ENCODE data around the gene INSR. TPM values are rescaled to one million over a fixed set of nuclear protein-coding genes. Genes with fewer than 3 reads are reported as not detected.

The INSR gene
- total and polyA plus RNA-seq, 2 donors (not counting 3 experiments of a cell fraction or from before 2014, with no cell fraction given): 4.9 to 19.5 TPM

DNA sequence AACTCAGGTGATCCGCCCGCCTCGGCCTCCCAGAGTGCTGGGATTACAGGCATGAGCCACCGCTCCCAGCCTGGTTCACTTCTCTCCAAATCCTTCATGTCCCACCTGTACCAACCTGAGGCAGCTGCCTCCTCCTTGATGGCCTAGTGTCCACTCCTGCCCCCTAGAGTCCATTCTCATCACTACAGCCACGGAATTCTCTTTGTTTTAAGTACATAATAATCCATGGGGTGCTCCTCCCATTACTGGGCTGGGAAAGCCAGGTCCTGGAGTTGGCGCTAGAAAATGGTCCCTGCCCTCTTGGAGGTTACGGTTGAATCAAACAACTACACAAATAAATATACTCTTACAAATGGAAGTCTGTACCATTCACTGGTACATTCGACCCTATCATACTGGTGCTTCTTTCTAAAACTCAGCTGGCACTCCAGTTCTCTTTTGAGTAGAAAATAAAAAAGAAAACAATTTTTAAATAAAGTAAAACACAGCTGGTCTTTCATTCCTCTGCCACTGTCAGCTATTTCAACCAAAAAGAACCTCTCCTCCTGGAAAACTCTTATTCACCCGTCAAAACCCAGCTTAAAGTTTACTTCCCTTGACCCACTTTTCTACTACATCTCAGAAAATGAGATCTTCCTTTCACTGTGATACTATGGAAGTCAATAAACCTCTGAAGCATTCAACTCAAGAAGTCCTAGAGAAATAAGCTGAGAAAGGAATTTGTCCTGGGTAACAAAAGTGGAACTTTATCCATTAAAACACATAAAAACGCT lies 32.1 kb upstream of the INSR start:
- TF ChIP-seq, protein P1, sequence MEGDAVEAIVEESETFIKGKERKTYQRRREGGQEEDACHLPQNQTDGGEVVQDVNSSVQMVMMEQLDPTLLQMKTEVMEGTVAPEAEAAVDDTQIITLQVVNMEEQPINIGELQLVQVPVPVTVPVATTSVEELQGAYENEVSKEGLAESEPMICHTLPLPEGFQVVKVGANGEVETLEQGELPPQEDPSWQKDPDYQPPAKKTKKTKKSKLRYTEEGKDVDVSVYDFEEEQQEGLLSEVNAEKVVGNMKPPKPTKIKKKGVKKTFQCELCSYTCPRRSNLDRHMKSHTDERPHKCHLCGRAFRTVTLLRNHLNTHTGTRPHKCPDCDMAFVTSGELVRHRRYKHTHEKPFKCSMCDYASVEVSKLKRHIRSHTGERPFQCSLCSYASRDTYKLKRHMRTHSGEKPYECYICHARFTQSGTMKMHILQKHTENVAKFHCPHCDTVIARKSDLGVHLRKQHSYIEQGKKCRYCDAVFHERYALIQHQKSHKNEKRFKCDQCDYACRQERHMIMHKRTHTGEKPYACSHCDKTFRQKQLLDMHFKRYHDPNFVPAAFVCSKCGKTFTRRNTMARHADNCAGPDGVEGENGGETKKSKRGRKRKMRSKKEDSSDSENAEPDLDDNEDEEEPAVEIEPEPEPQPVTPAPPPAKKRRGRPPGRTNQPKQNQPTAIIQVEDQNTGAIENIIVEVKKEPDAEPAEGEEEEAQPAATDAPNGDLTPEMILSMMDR (IDR thresholded peaks at IDR 0.05; ENCODE audit: extremely low read depth in 1 of 2, insufficient read depth in 1 of 2, low read depth in 1 of 2, low read length in 2 of 2): peak; percentile 25 to 30
- TF ChIP-seq JUN (IDR thresholded peaks at IDR 0.05; ENCODE audit: borderline replicate concordance, insufficient read depth, insufficient read length, low read depth): no peak
- Histone ChIP-seq H3K79me2 (ENCODE audit: control insufficient read depth, insufficient read depth, low read length) (no peaks in the 10 kb centered on the region), H3K9me3 (replicated peaks; ENCODE audit: control insufficient read depth, insufficient read depth, low read length) (no peaks in the 10 kb centered on the region), H2AFZ (ENCODE audit: low read depth, low read length) (no peak overlapping the region), H4K20me1 (replicated peaks; ENCODE audit: control insufficient read depth, extremely low read depth, insufficient read depth, low read length) (no peaks in the 10 kb centered on the region), H3K36me3 (ENCODE audit: control insufficient read depth in 2 of 2, extremely low read depth in 1 of 2, insufficient read depth in 2 of 2, low read length in 2 of 2) (no peaks in the 10 kb centered on the region), H3K27ac (ENCODE audit: insufficient read depth, low read depth, low read length) (no peak overlapping the region), H3K4me3 (replicated peaks in 1 of 3; ENCODE audit: insufficient read depth in 1 of 3, low read depth in 1 of 3, low read length in 3 of 3) (no peak overlapping the region), H3K4me1 (ENCODE audit: control insufficient read depth, extremely low read depth, insufficient read depth, low read length) (no peaks in the 10 kb centered on the region), H3K9ac (replicated peaks; ENCODE audit: extremely low read depth, insufficient read depth, low read length) (no peak overlapping the region), H3K4me2 (ENCODE audit: insufficient read depth, low read length) (no peak overlapping the region), H3K27me3 (ENCODE audit: control insufficient read depth in 2 of 2, insufficient read depth in 2 of 2, low read length in 2 of 2) (no peaks in the 10 kb centered on the region), H3K9me1 (replicated peaks; ENCODE audit: control insufficient read depth, extremely low read depth, insufficient read depth, low read length) (no peaks in the 10 kb centered on the region)
- BruUV-seq (replicated peaks): no TSS peak
- ChIA-PET CTCF (interaction anchor here (1.0 to 2.5 kb wide), 7 partner anchors 9 to 224 kb away, joined by 3 to 18 read pairs (median 4); partner anchors contain the start of gene INSR), POLR2A (interaction anchor here (0.6 kb wide), 1 partner anchor 141 kb away, joined by 6 read pairs; no protein-coding TSS in a partner anchor)
- FAIRE-seq (no peak), DNase-seq (ENCODE audit: low read depth, low spot score) (peak; percentile 22)
- dilution Hi-C loops (cut with MboI; ENCODE audit: extremely low pct_ligation_motif_present, low sequenced_read_pairs): no loop called here
- intact Hi-C loops (cut with micrococcal nuclease): no loop called here

DNA sequence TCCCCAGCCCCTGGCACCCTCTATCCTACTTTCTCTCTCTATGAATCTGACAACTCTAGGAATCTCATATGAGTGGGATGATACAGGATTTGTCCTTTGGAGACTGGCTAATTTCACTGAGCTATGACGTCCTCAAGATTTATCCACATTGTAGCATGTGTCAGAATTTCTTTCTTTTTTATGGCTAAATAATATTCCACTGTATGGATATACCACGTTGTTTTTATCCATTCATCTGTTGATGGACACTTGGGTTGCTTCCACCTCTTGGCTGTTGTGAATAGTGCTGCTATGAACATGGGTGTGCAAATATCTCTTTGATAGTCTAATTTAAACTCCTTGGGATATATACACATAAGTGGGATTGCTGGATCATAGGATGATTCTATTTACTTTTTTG lies 24.0 kb upstream of the INSR start:
- Histone ChIP-seq H3K9me3 (replicated peaks; ENCODE audit: control insufficient read depth, insufficient read depth, low read length) (no peaks in the 10 kb centered on the region), H3K79me2 (ENCODE audit: control insufficient read depth, insufficient read depth, low read length) (no peaks in the 10 kb centered on the region), H3K4me3 (replicated peaks in 1 of 3; ENCODE audit: insufficient read depth in 1 of 3, low read depth in 1 of 3, low read length in 3 of 3) (no peak overlapping the region), H3K9ac (replicated peaks; ENCODE audit: extremely low read depth, insufficient read depth, low read length) (no peak overlapping the region), H3K27me3 (ENCODE audit: control insufficient read depth in 2 of 2, insufficient read depth in 2 of 2, low read length in 2 of 2) (no peaks in the 10 kb centered on the region), H3K4me2 (ENCODE audit: insufficient read depth, low read length) (no peak overlapping the region), H3K27ac (ENCODE audit: insufficient read depth, low read depth, low read length) (no peak overlapping the region), H2AFZ (ENCODE audit: low read depth, low read length) (no peak overlapping the region), H3K9me1 (replicated peaks; ENCODE audit: control insufficient read depth, extremely low read depth, insufficient read depth, low read length) (no peaks in the 10 kb centered on the region), H4K20me1 (replicated peaks; ENCODE audit: control insufficient read depth, extremely low read depth, insufficient read depth, low read length) (no peaks in the 10 kb centered on the region), H3K4me1 (ENCODE audit: control insufficient read depth, extremely low read depth, insufficient read depth, low read length) (no peaks in the 10 kb centered on the region), H3K36me3 (ENCODE audit: control insufficient read depth in 2 of 2, extremely low read depth in 1 of 2, insufficient read depth in 2 of 2, low read length in 2 of 2) (no peaks in the 10 kb centered on the region)
- TF ChIP-seq, protein P1 (IDR thresholded peaks at IDR 0.05; ENCODE audit: extremely low read depth in 1 of 2, insufficient read depth in 1 of 2, low read depth in 1 of 2, low read length in 2 of 2): no peak
- TF ChIP-seq MYC (IDR thresholded peaks at IDR 0.05; ENCODE audit: low read depth, low read length): no peak
- TF ChIP-seq GATA2 (IDR thresholded peaks at IDR 0.05; ENCODE audit: insufficient read depth, insufficient read length, low read depth, low read length): no peak
- no peak for TF ChIP-seq EZH2 (IDR thresholded peaks at IDR 0.05; ENCODE audit: borderline replicate concordance, low read depth, low read length, severe bottlenecking)
- no peak for TF ChIP-seq POLR2AphosphoS5 (IDR thresholded peaks at IDR 0.05; ENCODE audit: insufficient read depth, low read depth, low read length)
- no peak for TF ChIP-seq POLR2A (IDR thresholded peaks at IDR 0.05; ENCODE audit: low read depth, low read length)
- no peak for TF ChIP-seq FOS (IDR thresholded peaks at IDR 0.05; ENCODE audit: borderline replicate concordance, insufficient read depth, low read length)
- no peak for TF ChIP-seq JUN (IDR thresholded peaks at IDR 0.05; ENCODE audit: borderline replicate concordance, insufficient read depth, insufficient read length, low read depth)
- TF ChIP-seq, protein P2, sequence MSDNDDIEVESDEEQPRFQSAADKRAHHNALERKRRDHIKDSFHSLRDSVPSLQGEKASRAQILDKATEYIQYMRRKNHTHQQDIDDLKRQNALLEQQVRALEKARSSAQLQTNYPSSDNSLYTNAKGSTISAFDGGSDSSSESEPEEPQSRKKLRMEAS (IDR thresholded peaks at IDR 0.05; ENCODE audit: insufficient read depth, insufficient read length): no peak
- FAIRE-seq (no peak), DNase-seq (ENCODE audit: low read depth, low spot score) (no peak)
- dilution Hi-C loops (cut with MboI; ENCODE audit: extremely low pct_ligation_motif_present, low sequenced_read_pairs) (no loop called here), intact Hi-C loops (cut with micrococcal nuclease) (no loop called here)
- no TSS peak for BruUV-seq (replicated peaks)
- ChIA-PET CTCF (interaction anchor here (1.6 kb wide), 1 partner anchor 8 kb away, joined by 3 read pairs; no protein-coding TSS in a partner anchor), POLR2A (no interaction called here)

Data from endothelial cell of umbilical vein (primary cell).